IPS DF 6.9 (cell line): ENCODE measurements around the gene TOMM34.

Experiments used
- DNase-seq: peaks from one replicate; pipeline ENCODE4 v3.0.0-alpha.2; 2013; ENCODE audit warnings: low read depth, low spot score
- H3K27ac ChIP-seq: one replicate; pipeline ENCODE4 v1.5.1; 2013; ENCODE audit warnings: low read length, control low read depth
- H3K27me3 ChIP-seq: 2 replicates; pipeline ENCODE4 v1.6.1; 2013; ENCODE audit warnings: mild to moderate bottlenecking, low read length; ENCODE audit not compliant: control insufficient read depth, insufficient read depth
- H3K36me3 ChIP-seq: 2 replicates; pipeline ENCODE4 v1.6.1; 2013; ENCODE audit warnings: low read length; ENCODE audit not compliant: control insufficient read depth, insufficient read depth
- H3K4me1 ChIP-seq: 2 replicates; pipeline ENCODE4 v1.6.1; 2013; ENCODE audit warnings: low read length; ENCODE audit not compliant: control insufficient read depth, insufficient read depth
- H3K4me3 ChIP-seq: 2 replicates; pipeline ENCODE4 v1.5.1; 2013; ENCODE audit warnings: mild to moderate bottlenecking, low read length
- H3K9me3 ChIP-seq: 2 replicates; pipeline ENCODE4 v1.6.1; 2013; ENCODE audit warnings: low read length, inconsistent platforms; ENCODE audit not compliant: control insufficient read depth, insufficient read depth
- WGBS: extraction: QIAGEN DNeasy Blood & Tissue Kit; methylation state at CpG from one replicate; pipeline ENCODE4 v1.1.7; 2013; ENCODE audit warnings: mixed read lengths, missing lambda C conversion rate; ENCODE audit not compliant: insufficient read length, insufficient coverage; 5-methylcytosine and 5-hydroxymethylcytosine counted together

The TOMM34 gene

DNA sequence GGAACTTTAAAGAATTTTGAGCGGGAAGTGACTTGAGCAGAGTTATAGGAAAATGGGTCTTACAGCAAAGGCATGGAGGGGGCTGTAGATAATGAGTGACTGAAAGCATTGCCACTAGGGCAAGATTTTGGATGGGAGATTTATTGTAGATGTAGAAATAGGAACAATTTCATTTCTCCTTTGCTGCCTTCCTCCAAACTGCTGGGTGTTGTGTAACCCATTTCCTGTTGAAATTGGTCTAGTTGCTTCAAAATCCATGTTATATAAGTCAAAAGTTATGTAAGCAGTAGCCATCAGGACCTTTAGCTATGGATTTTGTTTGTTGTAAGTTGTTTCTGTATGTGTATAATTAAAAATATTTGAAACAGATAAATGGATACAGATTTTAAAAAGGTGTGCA lies 63.6 kb downstream of the TOMM34 start:
- Histone ChIP-seq H3K4me3 (no peak overlapping the region), H3K27ac (no peak overlapping the region), H3K27me3 (no peaks in the 10 kb centered on the region; the same call in 1 of the 2 replicates), H3K9me3 (no peaks in the 10 kb centered on the region), H3K36me3 (no peaks in the 10 kb centered on the region; the same call in 1 of the 2 replicates), H3K4me1 (no peaks in the 10 kb centered on the region)
- DNase-seq: no peak
- no CpG with 5 or more reads among the region's 1 CpG for WGBS

DNA sequence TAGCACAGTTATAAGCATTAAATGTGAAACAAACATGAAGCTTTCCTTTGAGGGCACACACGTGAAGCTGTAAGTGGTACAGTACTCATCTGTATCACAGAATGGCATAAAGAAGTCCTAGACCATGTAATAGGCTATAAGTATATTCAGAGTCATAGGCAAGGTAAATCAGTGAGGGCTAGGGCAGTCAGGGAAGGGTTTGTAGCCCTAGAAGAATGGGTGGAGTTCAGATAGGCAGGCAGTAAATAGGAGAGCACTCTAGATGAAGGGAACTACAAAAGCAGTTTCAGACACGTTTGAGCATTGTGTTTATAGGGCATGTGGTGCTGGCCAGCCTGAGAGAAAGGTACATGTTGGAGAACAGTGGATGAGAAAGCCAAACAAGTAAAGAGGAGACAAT lies 65.2 kb downstream of the TOMM34 start:
- Histone ChIP-seq H3K27ac (no peak overlapping the region), H3K27me3 (no peaks in the 10 kb centered on the region; the same call in 1 of the 2 replicates), H3K36me3 (no peaks in the 10 kb centered on the region; the same call in 1 of the 2 replicates), H3K4me1 (no peaks in the 10 kb centered on the region), H3K4me3 (no peak overlapping the region), H3K9me3 (no peaks in the 10 kb centered on the region)
- DNase-seq: no peak
- no CpG with 5 or more reads among the region's 2 CpGs for WGBS
